ENCODE data around the gene CRELD1. TPM values are rescaled to one million over a fixed set of nuclear protein-coding genes. Genes with fewer than 3 reads are reported as not detected.

CRELD1 gene
- total RNA-seq, 1 experiment from 2014 or later = 8.3 TPM

- no peaks in the 10 kb centered on the region for H3K4me1 ChIP-seq
- H3K36me3 ChIP-seq = peaks cover 10% of the 10 kb centered on the region
- no peaks in the 10 kb centered on the region for H3K27me3 ChIP-seq
- no peaks in the 10 kb centered on the region for H3K9me3 ChIP-seq (replicated peaks)
- DNase-seq = no peak
- H3K27ac ChIP-seq = peak overlapping the region; percentile 85
- peak overlapping the region; percentile 85 for H3K4me3 ChIP-seq
Observed at GRCh38 chr3:9986230-9986725, 52.6 kb downstream of the CRELD1 start.

- Histone ChIP-seq H3K27ac (no peak overlapping the region), H3K4me1 (no peaks in the 10 kb centered on the region), H3K4me3 (no peak overlapping the region), H3K36me3 (peaks cover 39% of the 10 kb centered on the region), H3K9me3 (replicated peaks) (no peaks in the 10 kb centered on the region; the same call in 1 of the 2 replicates), H3K27me3 (no peaks in the 10 kb centered on the region)
- no peak for DNase-seq
Observed at GRCh38 chr3:9994086-9994844, 60.6 kb downstream of the CRELD1 start.

Other genes starting within 250 kb of the CRELD1 start
- gene CPNE9, start 230.0 kb upstream of the CRELD1 start, total RNA-seq (2014; rRNA removed; shearing (Covaris generic)) = 0.06 TPM in 1 of 2 replicates, not detected in the other
- 22.0 and 23.4 TPM in 2 replicates for gene BRPF1, start 202.1 kb upstream of the CRELD1 start, total RNA-seq (2014; rRNA removed; shearing (Covaris generic))
- 32.2 and 35.0 TPM in 2 replicates for gene OGG1, start 183.9 kb upstream of the CRELD1 start, total RNA-seq (2014; rRNA removed; shearing (Covaris generic))
- 5.8 TPM in 2 replicates for gene CAMK1, start 163.9 kb upstream of the CRELD1 start, total RNA-seq (2014; rRNA removed; shearing (Covaris generic))
- gene TADA3, start 141.4 kb upstream of the CRELD1 start, total RNA-seq (2014; rRNA removed; shearing (Covaris generic)) = 58.5 and 59.3 TPM in 2 replicates
- 87.4 and 96.9 TPM in 2 replicates for gene ARPC4, start 140.8 kb upstream of the CRELD1 start, total RNA-seq (2014; rRNA removed; shearing (Covaris generic))
- gene TTLL3, start 123.6 kb upstream of the CRELD1 start, total RNA-seq (2014; rRNA removed; shearing (Covaris generic)) = 7.0 and 14.9 TPM in 2 replicates
- gene RPUSD3, start 89.8 kb upstream of the CRELD1 start, total RNA-seq (2014; rRNA removed; shearing (Covaris generic)) = 30.0 and 34.0 TPM in 2 replicates
- gene CIDEC, start 53.6 kb upstream of the CRELD1 start, total RNA-seq (2014; rRNA removed; shearing (Covaris generic)) = not detected in 2 replicates
- 40.3 and 41.0 TPM in 2 replicates for gene JAGN1, start 43.2 kb upstream of the CRELD1 start, total RNA-seq (2014; rRNA removed; shearing (Covaris generic))
- gene IL17RE, start 31.0 kb upstream of the CRELD1 start, total RNA-seq (2014; rRNA removed; shearing (Covaris generic)) = 0.05 and 0.12 TPM in 2 replicates
- gene IL17RC, start 16.7 kb upstream of the CRELD1 start, total RNA-seq (2014; rRNA removed; shearing (Covaris generic)) = 4.0 and 6.8 TPM in 2 replicates
- gene PRRT3, start 18.6 kb downstream of the CRELD1 start, total RNA-seq (2014; rRNA removed; shearing (Covaris generic)) = 1.3 and 2.1 TPM in 2 replicates
- 68.5 and 68.9 TPM in 2 replicates for gene EMC3, start 53.0 kb downstream of the CRELD1 start, total RNA-seq (2014; rRNA removed; shearing (Covaris generic))
- 31.1 and 39.0 TPM in 2 replicates for gene FANCD2, start 92.6 kb downstream of the CRELD1 start, total RNA-seq (2014; rRNA removed; shearing (Covaris generic))
- not detected in 2 replicates for gene FANCD2OS, start 174.4 kb downstream of the CRELD1 start, total RNA-seq (2014; rRNA removed; shearing (Covaris generic))
- 115 and 119 TPM in 2 replicates for gene BRK1, start 181.8 kb downstream of the CRELD1 start, total RNA-seq (2014; rRNA removed; shearing (Covaris generic))
- 58.3 and 63.8 TPM in 2 replicates for gene VHL, start 207.9 kb downstream of the CRELD1 start, total RNA-seq (2014; rRNA removed; shearing (Covaris generic))
- gene IRAK2, start 231.1 kb downstream of the CRELD1 start, total RNA-seq (2014; rRNA removed; shearing (Covaris generic)) = 8.1 TPM in 2 replicates